ENCODE data around the gene BEND6. TPM values are rescaled to one million over a fixed set of nuclear protein-coding genes. Genes with fewer than 3 reads are reported as not detected.

BEND6 gene
- 1.8 and 2.3 TPM in 2 replicates for total RNA-seq
- long read RNA-seq, partial matches to known transcripts = 1 of 3 reads
- long read RNA-seq, other reads (novel, unspliced or antisense) = 0 of 3 reads

DNA sequence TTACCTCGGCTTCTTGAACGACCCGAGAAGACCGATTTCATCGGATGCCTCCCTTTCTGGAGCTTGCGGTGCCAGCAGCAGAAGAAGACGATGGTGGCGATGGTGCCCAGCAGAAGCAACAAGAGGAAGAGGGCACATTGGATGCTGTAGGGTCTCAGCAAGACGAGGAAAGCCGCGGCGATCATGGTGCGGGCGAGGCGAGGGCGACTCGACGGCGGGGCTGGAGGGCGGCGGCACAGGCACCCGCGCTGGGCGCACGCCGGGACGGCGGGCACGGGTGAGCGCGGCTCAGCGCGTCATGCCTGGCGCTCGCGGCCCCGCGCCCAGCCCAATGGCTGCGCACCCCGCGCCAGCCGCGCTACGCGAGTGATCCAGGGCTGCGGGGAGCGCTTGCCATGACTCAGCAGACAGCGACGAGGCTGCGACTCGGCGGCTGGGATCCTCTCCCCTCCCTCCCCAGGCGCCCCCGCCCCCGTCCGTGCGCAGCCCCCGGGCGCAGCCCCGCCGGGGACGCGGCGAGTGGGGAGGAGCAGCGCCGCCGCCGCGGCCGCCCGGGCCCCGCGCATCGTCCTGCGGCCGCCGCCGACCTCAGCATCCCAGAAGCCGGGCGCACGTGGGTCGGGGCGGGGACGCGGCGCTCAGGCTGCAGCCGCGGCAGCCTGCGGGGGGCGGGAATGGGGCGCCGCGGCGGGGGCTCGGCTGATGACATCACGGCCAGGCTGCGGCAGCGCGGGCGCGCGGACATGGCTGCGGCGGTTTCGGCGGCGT, at the start of gene BEND6:
Gene BEND6 (plus strand): TSS at position 705 of the 768 bp plus-strand sequence. CDS start 26,704 bp downstream, outside the sequence.
- TF ChIP-seq CTCF (conservative IDR thresholded peaks at IDR 0.05) = no peak
- DNase-seq (ENCODE audit: low read depth, low spot score) = peak; percentile 30
- Mint-ChIP-seq H3K4me1 (peaks cover 29% of the 10 kb centered on the region), H3K27me3 (ENCODE audit: low read depth) (peaks cover 59% of the 10 kb centered on the region), H3K36me3 (ENCODE audit: low read depth) (no peaks in the 10 kb centered on the region), H3K4me3 (peak within 1 kb of the TSS; percentile 95), H3K9me3 (no peaks in the 10 kb centered on the region), H3K27ac (ENCODE audit: unreplicated experiment) (no peak within 1 kb of the TSS)

DNA sequence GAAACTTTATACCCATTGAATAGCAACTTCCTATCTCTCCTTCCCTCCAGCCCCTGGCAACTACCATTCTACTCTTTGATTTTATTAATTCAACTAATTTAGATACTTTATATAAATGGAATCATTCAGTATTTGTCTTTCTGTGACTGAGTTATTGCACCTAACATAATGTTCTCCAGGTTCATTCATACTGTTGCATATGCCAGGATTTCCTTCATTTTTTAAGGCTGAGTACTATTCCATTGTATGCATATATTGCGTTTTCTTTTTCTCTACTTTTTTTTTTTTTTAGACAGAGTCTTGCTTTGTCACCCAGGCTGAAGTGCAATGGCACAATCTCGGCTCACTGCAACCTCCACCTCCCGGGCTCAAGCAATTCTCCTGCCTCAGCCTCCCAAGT, 49.5 kb upstream of the BEND6 start:
- Mint-ChIP-seq H3K9me3 (no peaks in the 10 kb centered on the region), H3K4me3 (no peak overlapping the region), H3K27ac (ENCODE audit: unreplicated experiment) (no peak overlapping the region)

GRCh38 chr6:56906752-56907151, 48.2 kb upstream of the BEND6 start:
- no peaks in the 10 kb centered on the region for H3K9me3 Mint-ChIP-seq
- no peaks in the 10 kb centered on the region for H3K27me3 Mint-ChIP-seq (ENCODE audit: low read depth)
- no peak for DNase-seq (ENCODE audit: low read depth, low spot score)
- H3K27ac Mint-ChIP-seq (ENCODE audit: unreplicated experiment) = no peak overlapping the region
- peaks cover 4% of the 10 kb centered on the region for H3K4me1 Mint-ChIP-seq
- H3K4me3 Mint-ChIP-seq = no peak overlapping the region
- TF ChIP-seq CTCF (conservative IDR thresholded peaks at IDR 0.05) = no peak
- no peaks in the 10 kb centered on the region for H3K36me3 Mint-ChIP-seq (ENCODE audit: low read depth)

More for the DNA sequence above, 49.5 kb upstream of the BEND6 start:
- peaks cover 4% of the 10 kb centered on the region for H3K4me1 Mint-ChIP-seq
- no peaks in the 10 kb centered on the region for H3K27me3 Mint-ChIP-seq (ENCODE audit: low read depth)
- DNase-seq (ENCODE audit: low read depth, low spot score) = no peak
- H3K36me3 Mint-ChIP-seq (ENCODE audit: low read depth) = no peaks in the 10 kb centered on the region
- TF ChIP-seq CTCF (conservative IDR thresholded peaks at IDR 0.05) = no peak

- H3K4me3 Mint-ChIP-seq = no peak overlapping the region
- no peaks in the 10 kb centered on the region for H3K36me3 Mint-ChIP-seq (ENCODE audit: low read depth)
- no peaks in the 10 kb centered on the region for H3K4me1 Mint-ChIP-seq
- TF ChIP-seq CTCF (conservative IDR thresholded peaks at IDR 0.05) = no peak
- no peak for DNase-seq (ENCODE audit: low read depth, low spot score)
- no peaks in the 10 kb centered on the region for H3K9me3 Mint-ChIP-seq
- H3K27ac Mint-ChIP-seq (ENCODE audit: unreplicated experiment) = no peak overlapping the region
- H3K27me3 Mint-ChIP-seq (ENCODE audit: low read depth) = no peaks in the 10 kb centered on the region
Measured at GRCh38 chr6:56909115-56909907, 45.6 kb upstream of the BEND6 start.

GRCh38 chr6:56911847-56912246, 43.1 kb upstream of the BEND6 start:
- no peak overlapping the region for H3K4me3 Mint-ChIP-seq
- no peak overlapping the region for H3K27ac Mint-ChIP-seq (ENCODE audit: unreplicated experiment)
- H3K36me3 Mint-ChIP-seq (ENCODE audit: low read depth) = no peaks in the 10 kb centered on the region
- H3K9me3 Mint-ChIP-seq = no peaks in the 10 kb centered on the region
- no peak for DNase-seq (ENCODE audit: low read depth, low spot score)
- H3K4me1 Mint-ChIP-seq = no peaks in the 10 kb centered on the region
- no peaks in the 10 kb centered on the region for H3K27me3 Mint-ChIP-seq (ENCODE audit: low read depth)
- TF ChIP-seq CTCF (conservative IDR thresholded peaks at IDR 0.05) = no peak
